Measurements from ENCODE around the gene STAT4.

GRCh38 chr2:191145769-191146471, 4.9 kb downstream of the STAT4 start:
- no peak for TF ChIP-seq CTCF (IDR thresholded peaks at IDR 0.05)
- no peak for TF ChIP-seq POLR2A (IDR thresholded peaks at IDR 0.05)

Measured in heart left ventricle (tissue), 13 donors.